Measurements from ENCODE around the gene RASL12. TPM values are rescaled to one million over a fixed set of nuclear protein-coding genes. Genes with fewer than 3 reads are reported as not detected.

The RASL12 gene
- total and polyA plus RNA-seq, 9 donors = 11.9 to 16.5 (median 14.2) TPM

DNA sequence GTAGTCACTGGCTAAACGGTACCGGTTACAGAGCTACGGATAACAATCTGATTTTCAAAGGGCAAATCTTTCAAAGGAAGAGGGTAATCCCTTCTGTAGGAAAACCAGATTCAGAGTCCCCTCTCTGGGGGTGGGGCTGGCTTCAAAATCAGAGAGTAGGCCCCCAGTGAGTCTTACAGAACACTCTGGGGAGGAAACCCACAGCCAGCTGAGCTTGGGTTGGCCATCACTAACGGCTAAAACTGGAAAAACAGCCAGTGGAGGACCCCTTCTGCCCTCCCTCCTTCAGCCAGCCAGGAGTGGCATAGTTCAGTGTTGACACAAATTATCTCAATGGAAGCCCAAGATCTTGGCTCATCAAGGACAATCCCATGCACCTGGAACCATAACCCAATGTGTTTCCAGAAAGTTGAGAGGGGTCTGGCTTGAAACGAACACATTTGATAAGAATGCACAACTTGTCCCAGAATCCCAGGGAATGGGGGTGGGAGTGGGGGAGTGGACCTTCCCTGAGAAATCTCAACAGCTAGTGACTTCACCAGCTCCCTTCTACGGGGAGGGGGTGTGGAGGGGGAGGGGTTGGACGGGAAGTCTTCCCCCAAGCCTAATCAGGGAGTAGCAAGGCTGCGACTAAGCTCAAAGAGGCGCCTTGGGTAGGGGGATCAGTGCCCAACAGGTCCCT, 1.0 kb downstream of the RASL12 start:
- peaks cover 29% of the 10 kb centered on the region for H3K27me3 ChIP-seq (ENCODE audit: control insufficient read depth, insufficient read depth, low read length)
- peak; percentile 68 for DNase-seq
- H3K27ac ChIP-seq (ENCODE audit: low read length) = peak overlapping the region; percentile 90
- peaks cover 49% of the 10 kb centered on the region for H3K4me1 ChIP-seq (ENCODE audit: control insufficient read depth, insufficient read depth, low read length)
- WGBS (ENCODE audit: insufficient coverage) = 25% methylated on average over 2 of the region's 9 CpGs
- no peaks in the 10 kb centered on the region for H3K36me3 ChIP-seq (ENCODE audit: control insufficient read depth, insufficient read depth, low read length)
- no peaks in the 10 kb centered on the region for H3K9me3 ChIP-seq (replicated peaks; ENCODE audit: control insufficient read depth, low read depth, low read length)
- H3K4me3 ChIP-seq (ENCODE audit: low read length) = peak overlapping the region; percentile 45

DNA sequence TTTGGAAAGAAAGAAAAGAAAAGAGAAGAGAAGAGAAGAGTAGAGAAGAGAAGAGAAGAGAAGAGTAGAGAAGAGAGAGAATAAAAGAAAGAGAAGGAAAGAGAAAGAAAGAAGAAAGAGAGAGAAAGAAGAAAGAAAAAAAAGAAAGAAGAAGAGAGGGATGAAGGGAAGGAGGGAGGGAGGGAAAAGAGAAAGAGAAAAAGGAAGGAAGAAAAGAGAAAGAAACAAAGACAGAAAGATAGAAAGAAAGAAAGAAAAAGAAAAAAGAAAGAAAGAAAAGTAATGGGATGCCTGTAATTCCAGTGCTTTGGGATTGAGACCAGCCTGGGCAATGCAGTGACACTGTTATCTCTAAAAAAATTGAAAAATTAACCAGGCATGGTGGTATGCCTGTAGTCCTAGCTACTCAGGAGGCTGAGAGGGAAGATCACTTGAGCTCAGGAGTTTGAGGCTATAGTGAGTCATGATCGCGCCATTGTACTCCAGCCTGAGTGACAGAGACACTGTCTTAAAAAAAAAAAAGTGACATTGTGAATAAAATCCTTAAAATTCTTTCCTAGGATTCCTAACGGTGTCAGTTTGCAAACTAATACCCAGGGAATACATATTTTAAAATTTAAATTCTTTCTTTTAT, 1.7 kb downstream of the RASL12 start:
- H3K9me3 ChIP-seq (replicated peaks; ENCODE audit: control insufficient read depth, low read depth, low read length) = no peaks in the 10 kb centered on the region
- DNase-seq = no peak
- peaks cover 44% of the 10 kb centered on the region for H3K4me1 ChIP-seq (ENCODE audit: control insufficient read depth, insufficient read depth, low read length)
- WGBS (ENCODE audit: insufficient coverage) = no CpG with 5 or more reads among the region's 3 CpGs
- peaks cover 29% of the 10 kb centered on the region for H3K27me3 ChIP-seq (ENCODE audit: control insufficient read depth, insufficient read depth, low read length)
- H3K36me3 ChIP-seq (ENCODE audit: control insufficient read depth, insufficient read depth, low read length) = no peaks in the 10 kb centered on the region
- peak overlapping the region; percentile 29 for H3K4me3 ChIP-seq (ENCODE audit: low read length)
- H3K27ac ChIP-seq (ENCODE audit: low read length) = peak overlapping the region; percentile 67

DNA sequence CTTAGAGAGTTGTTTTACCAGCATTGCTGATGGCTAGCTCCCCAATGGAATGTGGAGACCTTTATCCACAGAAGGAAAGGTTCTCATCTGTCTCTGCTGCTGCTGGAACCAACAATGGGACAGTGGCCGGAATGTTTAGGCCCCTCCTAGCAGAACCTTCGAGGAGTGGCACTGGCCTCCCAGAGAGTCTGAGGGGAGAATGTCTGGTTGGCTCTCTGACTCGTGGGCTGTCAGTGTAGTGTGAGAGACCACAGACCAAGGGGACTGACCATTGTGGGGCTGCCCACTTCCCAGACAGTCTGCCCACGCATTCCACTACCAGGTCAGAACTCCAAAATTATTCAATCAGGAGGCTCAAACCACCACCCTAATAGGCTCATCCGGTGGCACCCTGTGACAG, 5.1 kb downstream of the RASL12 start:
- no peak for DNase-seq
- peaks cover 22% of the 10 kb centered on the region for H3K27me3 ChIP-seq (ENCODE audit: control insufficient read depth, insufficient read depth, low read length)
- H3K9me3 ChIP-seq (replicated peaks; ENCODE audit: control insufficient read depth, low read depth, low read length) = no peaks in the 10 kb centered on the region
- H3K27ac ChIP-seq (ENCODE audit: low read length) = no peak overlapping the region
- 76% methylated on average over 2 of the region's 5 CpGs for WGBS (ENCODE audit: insufficient coverage)
- H3K36me3 ChIP-seq (ENCODE audit: control insufficient read depth, insufficient read depth, low read length) = peaks cover 2% of the 10 kb centered on the region
- peaks cover 19% of the 10 kb centered on the region for H3K4me1 ChIP-seq (ENCODE audit: control insufficient read depth, insufficient read depth, low read length)
- no peak overlapping the region for H3K4me3 ChIP-seq (ENCODE audit: low read length)

DNA sequence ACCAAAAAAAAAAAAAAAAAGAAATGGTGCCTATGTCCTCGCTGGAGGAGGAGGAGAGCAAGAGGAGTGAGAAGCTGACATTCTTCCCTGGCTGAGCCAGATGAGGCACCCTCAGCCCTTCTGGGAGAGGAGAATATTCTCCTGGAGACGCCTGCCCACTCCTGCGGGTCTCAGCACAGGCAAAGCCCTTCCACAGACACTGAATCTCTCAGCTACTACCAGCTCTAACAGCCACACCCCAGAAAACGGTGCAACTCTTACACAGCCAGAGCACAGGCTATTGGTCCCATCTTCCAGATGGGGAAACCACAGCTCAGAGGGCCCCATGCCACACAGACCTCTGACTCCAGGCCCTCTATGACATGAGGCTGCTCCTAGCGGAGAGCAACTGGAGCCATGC, 5.7 kb downstream of the RASL12 start:
- H3K4me3 ChIP-seq (ENCODE audit: low read length) = no peak overlapping the region
- H3K36me3 ChIP-seq (ENCODE audit: control insufficient read depth, insufficient read depth, low read length) = peaks cover 2% of the 10 kb centered on the region
- no peaks in the 10 kb centered on the region for H3K9me3 ChIP-seq (replicated peaks; ENCODE audit: control insufficient read depth, low read depth, low read length)
- no peak overlapping the region for H3K27ac ChIP-seq (ENCODE audit: low read length)
- H3K4me1 ChIP-seq (ENCODE audit: control insufficient read depth, insufficient read depth, low read length) = peaks cover 13% of the 10 kb centered on the region
- 89% methylated on average over 3 of the region's 5 CpGs for WGBS (ENCODE audit: insufficient coverage)
- no peak for DNase-seq
- H3K27me3 ChIP-seq (ENCODE audit: control insufficient read depth, insufficient read depth, low read length) = peaks cover 16% of the 10 kb centered on the region

DNA sequence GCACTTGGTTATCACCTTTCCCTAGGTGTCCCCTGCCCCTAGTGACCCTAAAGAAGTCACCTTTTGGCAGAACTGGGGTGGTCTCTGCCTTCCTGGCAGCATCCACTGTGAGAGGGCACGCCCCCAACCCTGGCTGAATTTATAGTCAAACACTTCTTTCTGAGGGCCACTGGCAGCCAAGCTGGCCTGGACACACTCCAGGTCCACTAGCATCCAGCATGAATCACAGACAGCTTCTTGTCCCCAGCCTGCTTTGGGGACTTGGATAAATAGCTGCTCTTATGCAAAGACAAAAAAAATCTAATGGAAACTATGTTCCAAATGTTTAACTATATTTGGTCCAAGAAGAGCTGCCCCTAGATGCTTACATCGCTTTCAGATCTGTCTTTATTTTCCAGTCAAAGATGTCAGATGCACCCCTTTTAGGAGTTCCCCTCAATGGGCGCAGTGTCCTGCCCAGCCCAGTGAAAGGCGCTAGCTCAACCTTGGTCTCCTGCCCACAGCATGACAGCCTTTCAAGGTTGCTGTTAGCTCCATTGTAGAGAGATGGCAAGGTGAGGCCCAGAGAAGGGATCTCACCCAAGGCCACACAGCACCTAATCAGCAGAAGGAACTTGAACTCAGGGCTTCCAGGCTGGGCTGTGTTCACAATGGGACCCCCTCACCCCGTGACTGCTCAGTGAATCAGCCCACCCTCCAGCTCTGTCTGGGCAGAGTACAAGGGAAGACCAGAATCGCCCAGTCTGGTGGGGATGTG, 7.0 kb downstream of the RASL12 start:
- no peak overlapping the region for H3K27ac ChIP-seq (ENCODE audit: low read length)

DNA sequence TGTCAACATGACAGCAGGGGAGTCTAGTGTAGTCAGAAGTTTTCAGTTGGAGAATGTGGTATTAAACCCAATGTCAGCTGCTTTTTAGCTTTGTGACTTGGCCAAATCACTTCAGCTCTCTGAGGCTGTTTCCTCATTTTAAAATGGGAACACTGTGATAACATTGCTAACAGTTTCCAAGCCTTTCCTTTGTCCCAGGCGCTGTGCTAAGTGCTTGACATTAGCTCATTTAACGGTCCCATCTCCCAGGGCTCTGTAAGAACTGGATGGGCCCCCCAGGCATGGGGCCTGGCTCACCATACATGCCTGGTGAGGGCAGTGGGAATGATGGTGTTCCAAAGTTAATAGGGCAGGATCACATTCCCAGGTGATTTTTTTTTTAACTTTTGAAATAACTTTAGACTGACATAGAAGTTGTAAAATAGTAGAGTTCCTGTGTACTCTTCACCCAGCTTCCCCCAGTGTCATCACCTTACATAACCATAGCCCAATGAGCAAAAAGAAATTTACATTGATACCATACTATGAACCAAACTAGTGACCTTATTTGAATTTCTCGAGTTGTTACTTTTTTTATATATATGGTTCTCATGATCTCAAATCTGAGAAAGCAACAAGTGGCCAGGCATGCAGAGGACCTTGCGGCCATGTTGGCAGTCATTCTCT, 7.7 kb downstream of the RASL12 start:
- Histone ChIP-seq H3K27me3 (ENCODE audit: control insufficient read depth, insufficient read depth, low read length) (peaks cover 1% of the 10 kb centered on the region), H3K36me3 (ENCODE audit: control insufficient read depth, insufficient read depth, low read length) (peaks cover 4% of the 10 kb centered on the region), H3K27ac (ENCODE audit: low read length) (no peak overlapping the region), H3K4me3 (ENCODE audit: low read length) (no peak overlapping the region), H3K9me3 (replicated peaks; ENCODE audit: control insufficient read depth, low read depth, low read length) (no peaks in the 10 kb centered on the region), H3K4me1 (ENCODE audit: control insufficient read depth, insufficient read depth, low read length) (peaks cover 8% of the 10 kb centered on the region)
- 100% methylated on average over 1 of the region's 4 CpGs for WGBS (ENCODE audit: insufficient coverage)
- no peak for DNase-seq

More for the DNA sequence above, 7.0 kb downstream of the RASL12 start:
- H3K4me1 ChIP-seq (ENCODE audit: control insufficient read depth, insufficient read depth, low read length) = peaks cover 8% of the 10 kb centered on the region
- DNase-seq = no peak
- peaks cover 9% of the 10 kb centered on the region for H3K27me3 ChIP-seq (ENCODE audit: control insufficient read depth, insufficient read depth, low read length)
- H3K36me3 ChIP-seq (ENCODE audit: control insufficient read depth, insufficient read depth, low read length) = peaks cover 2% of the 10 kb centered on the region
- H3K9me3 ChIP-seq (replicated peaks; ENCODE audit: control insufficient read depth, low read depth, low read length) = no peaks in the 10 kb centered on the region
- 78% methylated on average over 2 of the region's 6 CpGs for WGBS (ENCODE audit: insufficient coverage)
- no peak overlapping the region for H3K4me3 ChIP-seq (ENCODE audit: low read length)

DNA sequence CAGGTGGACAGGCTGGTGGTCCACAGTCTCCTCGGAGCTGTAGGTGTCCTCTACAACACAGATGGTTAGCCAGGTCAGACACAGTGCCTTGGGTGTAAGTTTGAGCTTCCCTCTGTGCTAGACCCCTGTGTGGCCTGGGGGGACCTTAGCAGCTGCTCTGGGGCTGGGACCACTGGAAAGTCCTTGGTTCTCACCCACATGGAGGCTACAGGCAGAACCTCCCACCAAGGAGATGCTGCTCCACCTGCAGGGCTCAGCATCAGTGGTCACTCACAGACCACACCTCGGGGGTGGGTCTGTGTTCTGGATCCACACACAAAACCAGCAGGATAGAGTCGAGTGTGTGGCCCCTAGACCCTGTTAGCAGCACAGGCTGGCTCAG, 8.4 kb downstream of the RASL12 start:
- H3K36me3 ChIP-seq (ENCODE audit: control insufficient read depth, insufficient read depth, low read length) = peaks cover 9% of the 10 kb centered on the region
- H3K27me3 ChIP-seq (ENCODE audit: control insufficient read depth, insufficient read depth, low read length) = no peaks in the 10 kb centered on the region
- no peaks in the 10 kb centered on the region for H3K9me3 ChIP-seq (replicated peaks; ENCODE audit: control insufficient read depth, low read depth, low read length)
- DNase-seq = no peak
- peaks cover 10% of the 10 kb centered on the region for H3K4me1 ChIP-seq (ENCODE audit: control insufficient read depth, insufficient read depth, low read length)
- H3K27ac ChIP-seq (ENCODE audit: low read length) = no peak overlapping the region
- 100% methylated on average over 1 of the region's 3 CpGs for WGBS (ENCODE audit: insufficient coverage)
- no peak overlapping the region for H3K4me3 ChIP-seq (ENCODE audit: low read length)

DNA sequence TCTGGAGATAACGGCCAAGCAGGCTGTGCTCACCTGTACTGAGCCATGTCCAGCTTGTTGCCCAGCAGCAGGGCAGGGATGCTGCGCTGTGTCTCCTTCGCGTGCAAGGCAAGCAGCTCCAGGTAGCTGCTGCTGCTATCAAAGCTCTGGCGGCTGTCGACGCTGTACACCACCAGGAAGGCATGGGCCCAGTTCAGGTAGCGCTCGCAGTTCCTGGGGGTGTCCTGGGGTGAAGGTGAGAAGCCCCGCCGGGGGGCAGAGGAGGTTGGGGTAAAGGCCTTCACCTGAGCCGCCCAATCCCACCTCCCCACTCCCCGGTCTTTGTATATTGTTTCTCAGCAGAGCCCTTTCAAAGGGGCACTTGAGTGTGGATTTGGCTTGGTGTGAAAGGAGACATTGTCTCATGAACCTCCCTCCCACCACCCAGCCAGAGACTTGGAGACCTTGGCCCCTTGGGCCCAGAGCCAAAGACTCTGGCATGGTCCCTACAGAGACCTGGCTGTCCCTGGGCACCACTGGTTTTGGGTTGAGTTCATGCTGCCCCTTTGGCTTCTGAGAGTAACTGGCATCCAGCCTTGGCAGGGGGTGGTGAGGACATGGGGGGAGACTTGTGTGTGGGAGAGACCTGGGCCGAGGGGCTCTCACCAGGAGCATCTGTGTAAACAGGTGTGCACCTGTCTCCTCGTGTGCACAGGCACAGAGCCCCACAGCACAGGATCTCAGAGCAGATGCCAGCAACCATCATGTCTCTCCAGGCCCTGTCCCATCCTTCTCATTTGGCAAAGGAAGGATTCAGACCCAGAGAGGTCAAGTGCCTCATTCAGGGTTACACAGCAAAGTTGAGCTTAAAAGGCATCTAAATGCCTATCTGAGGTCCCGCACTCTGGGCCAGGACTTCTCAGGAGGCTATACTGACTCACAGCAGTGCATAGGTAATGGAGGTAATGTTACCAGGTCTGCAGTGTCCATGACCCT, 9.1 kb downstream of the RASL12 start:
- Histone ChIP-seq H3K36me3 (ENCODE audit: control insufficient read depth, insufficient read depth, low read length) (peaks cover 9% of the 10 kb centered on the region), H3K4me1 (ENCODE audit: control insufficient read depth, insufficient read depth, low read length) (peaks cover 11% of the 10 kb centered on the region), H3K4me3 (ENCODE audit: low read length) (no peak overlapping the region), H3K9me3 (replicated peaks; ENCODE audit: control insufficient read depth, low read depth, low read length) (no peaks in the 10 kb centered on the region), H3K27ac (ENCODE audit: low read length) (no peak overlapping the region), H3K27me3 (ENCODE audit: control insufficient read depth, insufficient read depth, low read length) (no peaks in the 10 kb centered on the region)
- DNase-seq = no peak
- 75% methylated on average over 7 of the region's 16 CpGs for WGBS (ENCODE audit: insufficient coverage)

DNA sequence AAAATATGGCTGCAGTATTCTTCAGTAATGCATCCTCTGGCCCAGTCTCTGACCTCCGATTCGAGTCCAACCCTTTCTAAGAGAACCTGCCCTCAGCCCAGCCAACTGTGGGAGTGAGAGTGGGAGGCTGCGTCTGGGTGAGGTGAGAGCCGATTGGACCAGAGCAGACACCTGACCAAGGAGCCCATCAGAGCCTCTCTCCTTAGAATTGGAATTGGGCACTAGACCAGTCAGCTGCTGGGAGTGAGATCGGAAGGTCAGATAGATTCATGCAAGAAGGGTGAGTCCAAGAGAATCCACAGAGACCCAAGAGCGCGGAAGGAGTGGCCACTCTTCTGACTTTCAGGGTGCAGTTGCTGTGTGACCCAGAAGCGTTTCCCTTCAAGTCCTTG, 10.2 kb downstream of the RASL12 start:
- DNase-seq = no peak
- Histone ChIP-seq H3K9me3 (replicated peaks; ENCODE audit: control insufficient read depth, low read depth, low read length) (no peaks in the 10 kb centered on the region), H3K27me3 (ENCODE audit: control insufficient read depth, insufficient read depth, low read length) (no peaks in the 10 kb centered on the region), H3K4me3 (ENCODE audit: low read length) (no peak overlapping the region), H3K4me1 (ENCODE audit: control insufficient read depth, insufficient read depth, low read length) (peaks cover 7% of the 10 kb centered on the region), H3K27ac (ENCODE audit: low read length) (no peak overlapping the region), H3K36me3 (ENCODE audit: control insufficient read depth, insufficient read depth, low read length) (peaks cover 13% of the 10 kb centered on the region)
- 90% methylated on average over 3 of the region's 8 CpGs for WGBS (ENCODE audit: insufficient coverage)

Data from muscle of leg (tissue), 11 donors.